KMS-11 (cell line): ENCODE results near the gene SYNPO2.
A peak's percentile ranks its signal among the peaks of the same experiment; 100 is the strongest.

ENCODE experiments used
- H2AFZ ChIP-seq: fragments of 200-600 bp; sonication (generic); 2 replicates; pipeline ENCODE4 v1.6.1; 2016; ENCODE audit warnings: antibody characterized with exemption, mixed run types, low read depth
- H3K27ac ChIP-seq: fragments of 200-600 bp; sonication (generic); 2 replicates; pipeline ENCODE4 v1.6.1; 2016; ENCODE audit warnings: mild to moderate bottlenecking, mixed run types
- H3K27me3 ChIP-seq: fragments of 200-600 bp; sonication (generic); 2 replicates; pipeline ENCODE4 v1.6.1; 2017; ENCODE audit warnings: mild to moderate bottlenecking, low read depth, mixed run types, moderate library complexity; ENCODE audit not compliant: insufficient read depth
- H3K36me3 ChIP-seq: fragments of 200-600 bp; sonication (generic); 2 replicates; pipeline ENCODE4 v1.6.1; 2017; ENCODE audit warnings: mild to moderate bottlenecking, mixed run types; ENCODE audit not compliant: insufficient read depth
- H3K4me1 ChIP-seq: fragments of 200-600 bp; sonication (generic); 2 replicates; pipeline ENCODE4 v1.6.1; 2016; ENCODE audit warnings: mild to moderate bottlenecking, low read depth, mixed run types; ENCODE audit not compliant: poor library complexity, severe bottlenecking
- H3K4me2 ChIP-seq: fragments of 200-600 bp; sonication (generic); 2 replicates; pipeline ENCODE4 v1.7.0; 2016; ENCODE audit warnings: mild to moderate bottlenecking, mixed run types
- H3K4me3 ChIP-seq: fragments of 200-600 bp; sonication (generic); IDR thresholded peaks from 2 replicates; pipeline ENCODE4 v1.6.1; 2017; ENCODE audit warnings: low read depth, low read length, mixed read lengths; ENCODE audit not compliant: insufficient read depth
- H3K79me2 ChIP-seq: fragments of 200-600 bp; sonication (generic); 2 replicates; pipeline ENCODE4 v1.6.1; 2016; ENCODE audit warnings: low read depth, mixed run types; ENCODE audit not compliant: insufficient read depth
- H3K9ac ChIP-seq: fragments of 200-600 bp; sonication (generic); 2 replicates; pipeline ENCODE4 v1.6.1; 2016; ENCODE audit warnings: mild to moderate bottlenecking, mixed run types
- H4K20me1 ChIP-seq: fragments of 200-600 bp; sonication (generic); 2 replicates; pipeline ENCODE4 v1.6.1; 2016; ENCODE audit warnings: mild to moderate bottlenecking, mixed run types; ENCODE audit not compliant: insufficient read depth
- CTCF ChIP-seq: fragments of 200-600 bp; sonication (generic); conservative IDR thresholded peaks from 2 replicates; pipeline ENCODE4 v1.6.1; 2017; ENCODE audit warnings: low read depth, mild to moderate bottlenecking, antibody characterized with exemption, low read length, moderate library complexity, mixed read lengths

SYNPO2 gene

GRCh38 chr4:118979712-118980111 is 91.1 kb downstream of the SYNPO2 start:
- H3K4me2 ChIP-seq, result no peak overlapping the region
- TF ChIP-seq CTCF, result no peak
- no peaks in the 10 kb centered on the region for H4K20me1 ChIP-seq
- H3K79me2 ChIP-seq, result no peaks in the 10 kb centered on the region
- H3K36me3 ChIP-seq, result no peaks in the 10 kb centered on the region
- no peak overlapping the region for H2AFZ ChIP-seq
- no peak overlapping the region for H3K27ac ChIP-seq
- no peak overlapping the region for H3K9ac ChIP-seq
- H3K27me3 ChIP-seq, result no peaks in the 10 kb centered on the region
- no peaks in the 10 kb centered on the region for H3K4me1 ChIP-seq
- no peak overlapping the region for H3K4me3 ChIP-seq

DNA sequence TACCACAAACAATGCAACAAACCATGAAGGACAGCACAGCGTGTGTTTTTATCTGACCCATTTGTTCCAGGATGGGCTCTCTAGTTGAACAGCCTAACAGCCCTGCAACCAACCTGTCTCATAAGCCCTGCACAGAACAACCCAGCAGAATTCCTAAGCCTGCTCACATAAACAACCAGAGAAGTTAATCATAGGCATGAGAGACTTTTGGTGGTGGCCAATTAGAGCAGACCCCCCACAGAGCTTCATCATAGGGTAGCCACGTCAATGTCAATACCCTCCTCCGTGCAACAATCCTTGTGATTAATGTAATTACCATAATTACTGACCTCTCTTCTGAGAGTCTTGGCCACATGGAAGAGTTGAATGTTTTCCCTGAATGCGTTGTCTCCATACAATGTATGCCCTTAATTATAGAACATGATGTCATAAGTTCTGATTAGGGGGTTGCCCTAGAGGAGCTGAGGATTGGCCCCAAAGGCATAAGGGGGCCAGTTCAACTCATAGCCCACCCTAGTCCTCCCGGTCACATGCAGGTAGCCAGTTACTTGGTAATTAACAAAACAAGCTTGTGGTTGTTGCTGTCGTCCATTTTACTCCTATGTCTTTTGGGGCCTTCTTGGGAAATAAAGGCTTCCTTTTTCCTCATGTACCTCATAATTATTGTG is 92.7 kb downstream of the SYNPO2 start:
- H3K36me3 ChIP-seq, result no peaks in the 10 kb centered on the region
- no peak overlapping the region for H3K4me3 ChIP-seq
- H3K79me2 ChIP-seq, result no peaks in the 10 kb centered on the region
- no peak overlapping the region for H3K4me2 ChIP-seq
- no peak for TF ChIP-seq CTCF
- H3K9ac ChIP-seq, result no peak overlapping the region
- no peak overlapping the region for H3K27ac ChIP-seq
- H2AFZ ChIP-seq, result no peak overlapping the region
- H3K4me1 ChIP-seq, result no peaks in the 10 kb centered on the region
- H3K27me3 ChIP-seq, result no peaks in the 10 kb centered on the region
- no peaks in the 10 kb centered on the region for H4K20me1 ChIP-seq

GRCh38 chr4:118981839-118982381 is 93.3 kb downstream of the SYNPO2 start:
- no peaks in the 10 kb centered on the region for H3K36me3 ChIP-seq
- peak; percentile 92 for TF ChIP-seq CTCF
- H3K27me3 ChIP-seq, result no peaks in the 10 kb centered on the region
- no peak overlapping the region for H3K4me3 ChIP-seq
- H3K79me2 ChIP-seq, result no peaks in the 10 kb centered on the region
- H3K4me2 ChIP-seq, result no peak overlapping the region
- no peak overlapping the region for H2AFZ ChIP-seq
- no peak overlapping the region for H3K9ac ChIP-seq
- no peak overlapping the region for H3K27ac ChIP-seq
- no peaks in the 10 kb centered on the region for H3K4me1 ChIP-seq
- H4K20me1 ChIP-seq, result no peaks in the 10 kb centered on the region

DNA sequence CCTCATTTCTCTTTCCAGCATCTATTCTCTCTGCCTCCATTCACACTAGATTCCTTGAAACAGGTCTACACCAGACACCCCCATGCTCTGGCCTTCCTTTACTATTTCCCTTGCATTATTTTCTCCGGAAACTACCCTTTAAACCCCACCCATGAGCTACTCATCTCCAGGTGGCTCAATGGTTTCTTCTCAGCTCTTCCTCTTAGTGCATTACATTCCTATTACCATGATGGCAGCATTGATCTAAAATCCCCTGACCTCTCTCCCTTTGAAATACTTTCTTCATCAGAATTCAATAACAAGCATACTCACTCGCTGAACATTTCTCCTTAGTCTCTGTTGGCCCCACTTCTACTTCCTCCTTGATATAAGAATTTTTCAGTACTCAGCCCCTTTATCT is 94.6 kb downstream of the SYNPO2 start:
- H3K27me3 ChIP-seq, result no peaks in the 10 kb centered on the region
- no peaks in the 10 kb centered on the region for H3K79me2 ChIP-seq
- no peak overlapping the region for H3K9ac ChIP-seq
- no peak for TF ChIP-seq CTCF
- H3K4me3 ChIP-seq, result no peak overlapping the region
- H3K36me3 ChIP-seq, result no peaks in the 10 kb centered on the region
- H3K4me1 ChIP-seq, result no peaks in the 10 kb centered on the region
- H2AFZ ChIP-seq, result no peak overlapping the region
- H4K20me1 ChIP-seq, result no peaks in the 10 kb centered on the region
- no peak overlapping the region for H3K27ac ChIP-seq
- no peak overlapping the region for H3K4me2 ChIP-seq
